Measurements from ENCODE around the gene MAMLD1.

MAMLD1 gene

DNA sequence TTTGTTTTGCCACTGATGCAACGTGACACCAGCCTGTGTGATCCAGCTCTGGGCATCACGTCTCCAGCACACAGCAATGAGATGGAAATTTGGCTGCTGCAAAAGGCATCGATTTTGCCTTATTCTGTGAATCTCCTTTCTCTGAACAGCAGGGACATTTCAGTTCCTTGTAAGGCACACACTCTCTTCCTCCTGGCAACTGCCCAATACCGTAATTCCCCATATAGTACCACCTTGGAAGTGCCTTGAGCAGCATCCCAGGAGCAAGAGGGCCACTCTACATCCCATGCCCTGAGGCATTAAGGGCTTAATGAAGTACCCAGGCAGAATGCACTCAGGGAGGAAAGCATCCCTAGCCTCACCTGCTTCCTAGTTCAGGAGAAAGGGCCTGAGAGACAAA, 10.5 kb upstream of the MAMLD1 start:
- DNase-seq (ENCODE audit: low read depth), result no peak

DNA sequence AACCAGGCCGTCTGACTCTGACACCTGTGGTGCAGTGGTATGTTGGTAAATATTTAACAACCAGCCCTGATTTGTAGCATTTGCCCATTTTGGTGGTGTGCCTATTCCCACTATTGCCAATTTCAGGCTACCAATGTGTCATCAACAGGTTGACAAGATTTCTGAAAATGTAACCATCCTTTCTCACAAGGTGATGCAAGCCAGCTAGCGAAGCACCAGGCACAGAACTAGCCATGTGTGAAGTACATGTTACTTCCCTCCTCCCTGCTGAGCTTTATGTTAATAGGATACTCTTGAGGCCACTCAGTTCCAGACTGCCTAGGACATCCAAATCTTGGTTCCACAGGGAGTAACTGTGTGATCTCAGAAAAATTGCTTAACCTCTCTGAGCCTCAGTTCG, 7.2 kb upstream of the MAMLD1 start:
- no peak for DNase-seq (ENCODE audit: low read depth)

DNA sequence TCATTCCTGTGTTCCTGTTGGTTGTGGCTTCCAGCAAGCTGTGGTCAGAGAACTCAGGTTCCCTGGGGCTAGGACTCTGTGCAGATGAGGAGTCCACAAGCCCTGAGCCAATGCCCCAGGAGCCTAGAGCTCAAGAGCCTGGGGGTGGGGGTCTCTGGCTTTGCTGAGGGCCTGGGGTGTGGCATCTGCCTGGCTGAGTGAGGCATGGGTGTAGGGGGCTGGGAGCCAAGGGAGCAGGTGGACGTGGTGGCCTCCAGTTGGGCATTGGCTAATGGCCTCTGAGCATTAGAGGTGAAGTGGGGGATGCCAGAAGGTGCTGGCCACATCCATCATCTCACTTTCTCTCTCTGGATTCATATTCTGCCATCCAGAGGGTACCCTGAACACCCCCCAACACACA, 5.3 kb upstream of the MAMLD1 start:
- no peak for DNase-seq (ENCODE audit: low read depth)

DNA sequence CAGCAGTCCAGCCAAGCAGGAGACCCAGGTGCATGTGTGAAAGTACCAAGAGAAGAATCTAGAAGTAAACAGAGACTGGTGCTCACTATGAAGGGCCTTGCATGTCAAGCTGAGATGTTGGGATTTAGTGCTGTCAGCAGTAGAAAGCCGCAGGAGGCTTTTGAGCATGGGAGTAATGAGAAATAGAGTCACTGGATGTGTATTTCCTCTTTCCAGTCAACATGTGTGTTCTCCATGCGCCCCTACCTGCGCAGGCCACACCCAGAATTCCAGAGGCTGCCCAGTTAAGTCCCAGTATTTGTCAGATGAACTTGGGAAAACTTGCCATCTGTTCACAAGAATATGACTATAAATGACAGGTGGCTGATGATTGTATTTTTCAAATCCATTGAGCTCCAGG, 4.5 kb upstream of the MAMLD1 start:
- DNase-seq (ENCODE audit: low read depth), result no peak

DNA sequence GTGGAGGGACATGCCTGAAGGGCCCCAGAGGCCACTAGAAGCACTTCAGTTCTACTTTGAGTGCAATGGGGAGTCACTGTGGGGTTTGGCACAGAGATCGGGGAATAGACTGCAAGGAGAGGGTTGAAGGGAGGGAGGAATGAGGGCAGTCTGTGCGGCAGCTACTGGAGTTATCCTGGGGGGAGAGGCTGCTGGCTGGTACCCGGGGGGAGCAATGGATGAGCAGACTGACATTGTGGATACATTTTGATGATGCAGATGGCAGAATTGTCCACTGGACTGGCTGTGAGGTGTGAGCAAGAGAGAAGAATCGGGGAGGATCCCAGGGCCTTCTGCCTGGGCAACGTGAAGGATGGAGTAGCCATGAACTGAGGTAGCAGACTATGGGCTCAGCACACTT, 2.8 kb upstream of the MAMLD1 start:
- no peak for DNase-seq (ENCODE audit: low read depth)

DNA sequence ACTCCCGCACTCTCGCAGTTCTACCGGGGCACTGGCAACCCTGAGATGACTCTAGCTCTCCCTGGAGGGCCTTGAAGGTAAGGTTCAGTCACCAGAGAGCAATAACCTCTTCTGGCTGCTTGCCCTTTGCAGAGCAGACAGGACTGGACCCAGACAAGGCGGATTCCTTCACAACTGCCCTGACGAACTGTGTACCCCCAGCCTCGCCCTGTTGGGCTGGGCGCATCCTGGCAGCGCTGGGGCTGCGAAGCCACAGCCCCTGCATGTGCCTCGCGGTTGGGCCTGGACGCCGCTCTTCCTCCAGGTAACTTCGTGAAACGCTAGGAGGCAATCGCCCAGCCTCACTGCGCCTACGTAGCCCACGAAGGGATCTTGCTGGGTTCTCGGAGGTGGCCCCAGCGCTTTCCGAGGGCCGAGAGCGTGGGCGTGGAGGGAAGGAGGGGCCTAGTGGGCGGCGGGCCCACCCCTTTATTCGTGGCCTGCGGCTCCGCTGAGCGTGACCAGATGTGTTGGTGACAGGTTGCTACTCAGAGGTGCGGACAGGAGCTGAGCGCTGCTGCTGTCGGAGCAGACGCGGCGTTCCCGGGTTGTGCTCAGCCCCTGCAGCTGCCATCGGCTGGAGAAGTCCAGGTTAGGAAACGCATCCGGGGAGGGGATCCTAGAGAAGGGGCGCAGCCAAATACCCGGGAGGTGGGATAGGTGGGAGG, 1.9 kb upstream of the MAMLD1 start:
- DNase-seq (ENCODE audit: low read depth), result no peak

DNA sequence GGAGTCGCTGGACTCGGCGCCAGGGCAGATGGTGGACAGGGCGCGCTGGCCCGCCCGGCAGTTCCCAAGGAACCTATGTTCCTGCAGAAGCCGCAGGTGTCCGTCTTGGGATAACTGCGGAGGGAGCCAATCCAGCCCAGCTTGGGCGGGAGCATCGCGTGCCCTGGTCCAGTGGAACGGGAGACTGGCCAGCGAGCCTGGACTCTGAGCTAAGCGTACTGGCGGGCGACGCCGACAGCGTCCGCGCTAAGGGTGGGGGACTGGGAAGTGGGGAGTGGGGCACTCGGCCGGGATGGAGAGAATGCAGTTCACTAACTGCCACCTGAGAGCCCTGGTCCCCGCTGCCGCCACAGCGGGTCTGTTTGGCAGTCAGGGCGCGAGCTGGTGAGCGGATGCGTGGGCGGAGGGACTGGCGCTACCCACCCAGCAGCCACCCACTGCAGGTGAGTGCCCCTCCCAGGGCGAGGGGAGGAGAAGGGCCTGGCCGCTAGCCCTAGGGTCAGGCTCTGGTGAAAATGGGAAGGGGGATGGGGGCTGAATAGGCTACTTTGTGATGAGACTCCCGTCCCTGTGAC, 1.3 kb upstream of the MAMLD1 start:
- DNase-seq (ENCODE audit: low read depth), result no peak

DNA sequence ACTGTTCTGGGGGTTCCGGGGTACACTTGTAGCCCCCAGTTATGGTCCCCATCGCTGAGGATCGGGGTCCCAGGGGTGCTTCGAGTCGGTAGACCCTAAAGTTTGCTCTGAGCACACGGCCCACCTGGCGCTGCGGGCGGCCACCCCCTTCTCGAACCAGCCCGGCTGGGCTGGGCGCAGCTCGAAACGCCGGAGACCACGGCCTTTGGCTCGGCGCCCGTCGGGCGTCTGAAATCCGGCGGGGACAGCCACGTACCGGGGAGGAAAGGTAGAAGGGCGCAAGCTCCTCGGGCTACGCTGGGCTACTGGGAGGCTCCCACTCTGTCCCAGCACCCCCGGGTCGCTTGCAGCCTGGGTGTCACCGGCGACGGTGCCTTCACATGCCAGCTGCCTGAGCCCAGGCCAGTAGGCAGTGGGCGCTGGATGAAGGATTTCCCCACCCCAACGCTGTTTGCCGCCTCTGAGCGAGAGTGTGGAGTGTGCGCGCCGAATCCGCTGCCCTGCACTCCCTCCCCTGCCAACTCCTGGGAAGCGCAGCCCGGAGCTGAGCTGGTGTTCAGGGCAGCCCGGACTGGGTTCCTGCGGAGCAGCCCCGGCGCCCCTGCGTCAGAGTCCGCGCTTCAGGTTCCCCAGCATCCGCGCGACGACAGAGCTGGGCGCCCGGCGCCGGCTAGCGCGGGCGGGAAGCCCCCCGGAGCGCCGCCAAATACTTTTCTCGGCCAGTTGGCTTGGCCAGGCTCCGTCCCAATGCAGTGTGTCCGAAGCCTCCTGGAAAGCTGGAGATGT, 637 bp downstream of the MAMLD1 start:
- DNase-seq (ENCODE audit: low read depth), result no peak

DNA sequence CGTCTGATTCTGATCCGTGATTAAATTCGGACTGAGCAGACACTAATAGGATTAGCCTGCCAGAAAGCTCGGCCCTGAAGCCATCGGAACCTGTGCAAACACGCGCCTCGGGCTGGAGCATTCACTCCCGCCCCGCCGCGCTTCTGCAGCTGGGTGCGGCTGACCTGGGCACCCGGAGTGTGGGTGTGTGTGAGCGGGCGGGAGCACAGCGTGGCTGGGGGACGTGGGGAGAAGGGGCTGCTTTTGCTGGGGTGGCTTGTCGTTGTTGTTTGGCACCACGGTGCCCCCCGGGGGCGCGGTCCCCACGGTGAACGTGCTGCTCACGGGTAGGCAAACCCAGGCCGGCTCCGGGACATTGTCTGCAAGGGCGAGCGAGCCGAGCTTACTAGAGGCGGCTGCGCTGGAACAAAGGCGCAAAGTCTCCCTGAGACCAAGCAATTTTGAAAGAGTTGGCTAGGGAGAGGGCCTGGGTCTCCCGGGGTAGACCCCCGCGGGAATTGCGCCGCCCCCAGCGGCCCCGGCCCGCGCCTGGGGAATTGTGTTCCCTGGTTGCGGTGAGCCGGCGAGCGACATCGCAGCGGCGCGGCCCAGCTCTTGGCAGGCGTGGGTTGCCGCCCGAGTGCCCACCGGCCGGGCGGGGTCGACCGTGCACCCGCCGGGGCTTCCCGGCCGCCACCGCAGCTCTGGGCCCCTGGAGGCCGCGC, 1.4 kb downstream of the MAMLD1 start:
- DNase-seq (ENCODE audit: low read depth), result no peak

DNA sequence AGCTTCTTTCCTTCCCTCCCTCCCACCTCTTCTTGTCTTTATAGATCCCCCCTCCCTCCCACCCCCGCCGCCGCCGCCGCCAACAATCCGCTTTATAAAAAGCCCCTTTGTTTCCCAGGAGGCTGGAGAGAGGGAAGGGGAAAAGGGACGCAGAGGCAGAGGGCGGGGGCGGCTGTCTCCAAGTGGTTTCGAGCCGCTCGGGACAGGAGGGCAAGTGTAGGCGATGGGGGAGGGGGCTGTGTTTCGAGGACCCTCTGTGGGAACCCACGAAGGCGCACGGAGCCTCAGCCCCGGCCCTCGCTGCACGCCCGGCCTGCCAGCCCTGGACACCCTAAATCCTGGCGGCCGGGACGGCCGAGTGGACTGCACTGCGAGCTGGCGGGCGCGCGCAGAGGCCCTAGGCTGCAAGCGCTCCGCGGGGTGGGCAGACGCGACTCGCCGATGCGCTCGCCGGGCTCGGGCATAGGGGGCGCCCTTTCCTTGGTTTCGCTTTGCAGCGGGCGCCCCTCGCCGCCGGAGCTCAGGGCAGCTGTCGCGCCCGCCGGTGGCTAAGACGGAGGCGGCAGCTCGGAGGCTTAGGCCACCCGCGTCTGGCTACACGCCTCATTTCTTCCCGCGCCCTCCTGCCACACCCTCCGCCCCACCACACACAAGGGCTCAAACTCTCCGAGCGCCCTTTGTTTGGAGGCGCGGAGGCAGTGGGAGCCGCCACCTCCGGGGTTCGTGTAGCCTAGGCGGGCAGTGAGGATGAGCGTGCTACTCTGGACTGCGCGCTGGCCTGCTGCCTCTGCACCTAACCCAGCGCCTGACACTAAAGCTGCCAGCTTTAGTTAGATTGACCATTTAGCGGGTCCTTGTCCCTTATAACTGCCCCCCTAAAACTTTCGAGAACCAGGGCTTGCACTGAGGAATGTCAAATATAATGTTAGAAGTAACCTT, 2.2 kb downstream of the MAMLD1 start:
- no peak for DNase-seq (ENCODE audit: low read depth)

DNA sequence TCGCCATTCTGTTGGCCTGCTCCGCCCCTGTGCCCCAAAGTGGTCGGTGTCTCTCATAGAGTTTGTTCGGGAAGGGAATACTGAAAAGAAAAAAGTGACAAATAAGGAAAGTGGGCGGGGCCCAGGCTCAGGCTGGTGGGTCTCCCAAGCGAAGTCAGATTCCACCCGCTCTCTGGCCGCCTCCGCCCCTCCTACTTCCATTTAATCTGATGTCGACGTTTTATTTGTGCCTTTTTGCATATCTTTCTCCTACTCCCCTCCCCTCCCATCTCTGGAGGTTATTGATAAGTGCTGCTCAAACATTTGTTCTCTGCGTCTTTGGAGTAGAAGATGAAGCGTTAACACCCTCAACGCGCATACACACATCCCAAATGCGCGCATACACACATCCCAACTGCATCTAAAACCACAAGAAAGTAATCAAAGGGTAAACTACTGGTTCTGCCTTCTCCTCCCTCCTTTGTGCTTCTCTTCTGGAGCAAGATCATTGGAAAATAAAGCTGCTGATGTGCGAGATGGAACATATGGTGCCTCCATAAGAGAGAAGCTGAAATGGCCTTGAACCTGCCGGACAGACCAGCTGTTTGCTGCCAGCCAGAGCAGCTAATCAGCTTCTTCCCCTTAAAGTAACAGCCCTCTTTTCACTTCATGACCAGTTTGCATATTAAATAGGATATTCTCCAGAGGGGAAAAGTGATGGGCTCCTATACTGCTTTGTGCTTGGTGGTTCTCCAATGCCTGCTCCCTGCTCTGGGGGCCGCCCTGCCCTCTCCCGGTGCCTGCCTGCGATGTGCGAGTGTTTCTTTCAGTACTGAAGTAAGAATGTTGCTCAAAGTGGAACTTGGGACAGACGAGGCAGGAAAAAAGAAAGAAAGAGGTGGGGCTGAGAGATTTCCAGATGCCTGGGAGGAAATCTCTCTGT, 3.1 kb downstream of the MAMLD1 start:
- DNase-seq (ENCODE audit: low read depth), result no peak

DNA sequence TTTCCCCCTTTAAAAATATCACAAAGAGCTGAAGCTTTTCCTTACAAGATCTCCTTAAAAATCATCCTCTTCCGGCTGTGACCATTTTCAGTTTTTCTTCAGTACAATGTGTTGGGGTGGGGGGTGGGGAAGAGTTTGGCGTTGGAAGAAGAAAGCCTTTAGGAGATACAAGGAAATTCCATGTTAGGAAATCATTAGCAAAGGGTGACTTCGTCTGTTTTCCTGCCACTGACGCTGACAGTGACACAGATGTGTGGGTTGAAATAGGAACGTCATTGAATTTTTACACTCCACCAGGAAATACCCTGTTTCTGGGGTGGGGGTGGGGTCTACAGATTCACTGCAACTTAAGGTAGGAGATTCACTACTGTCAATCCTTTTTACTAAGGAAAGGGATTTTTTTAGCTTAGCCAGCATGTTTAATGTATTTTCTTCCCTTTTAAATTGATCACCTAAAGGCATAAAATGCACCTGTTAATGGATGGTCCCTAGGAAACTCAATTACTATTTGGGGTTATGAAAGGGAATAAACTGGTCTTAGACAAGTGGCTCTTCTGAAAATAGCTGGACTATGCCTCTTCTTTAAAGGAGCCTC, 3.9 kb downstream of the MAMLD1 start:
- no peak for DNase-seq (ENCODE audit: low read depth)

DNA sequence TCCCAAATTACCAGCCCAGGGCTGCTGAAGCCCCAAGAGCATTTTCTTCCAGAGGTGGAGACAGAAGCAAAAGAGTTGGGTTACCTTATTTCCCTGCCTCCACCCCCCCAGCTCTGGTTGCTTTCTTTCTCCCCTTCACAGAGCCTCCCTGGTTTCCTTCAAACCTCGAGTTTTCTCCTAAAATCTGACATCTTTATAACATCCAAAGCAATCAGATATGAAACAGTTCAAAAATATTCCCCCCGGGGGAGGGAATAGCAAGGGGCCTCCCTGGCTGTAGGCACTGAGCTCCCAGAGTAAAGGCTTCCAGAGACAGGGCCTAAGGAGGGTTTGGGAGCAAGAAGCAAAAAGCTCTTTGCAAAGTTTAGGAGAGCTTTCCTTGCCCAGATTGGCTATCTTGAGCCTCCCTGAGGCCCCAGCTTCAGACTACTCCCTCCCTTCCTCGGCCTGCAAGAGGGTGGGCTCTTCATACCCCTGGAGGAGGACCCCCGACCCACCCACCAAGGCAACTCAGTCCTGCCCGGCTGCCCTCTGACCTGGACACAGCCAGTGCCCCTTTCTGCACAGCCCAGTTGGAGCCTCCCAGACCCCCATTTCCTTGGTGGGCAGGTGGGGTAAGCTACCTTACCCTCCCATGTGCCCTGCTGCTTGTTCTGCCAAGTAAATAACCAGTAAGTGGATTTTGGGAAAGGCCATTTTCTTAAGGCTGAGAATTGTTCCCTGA, 7.6 kb downstream of the MAMLD1 start:
- DNase-seq (ENCODE audit: low read depth), result no peak

DNA sequence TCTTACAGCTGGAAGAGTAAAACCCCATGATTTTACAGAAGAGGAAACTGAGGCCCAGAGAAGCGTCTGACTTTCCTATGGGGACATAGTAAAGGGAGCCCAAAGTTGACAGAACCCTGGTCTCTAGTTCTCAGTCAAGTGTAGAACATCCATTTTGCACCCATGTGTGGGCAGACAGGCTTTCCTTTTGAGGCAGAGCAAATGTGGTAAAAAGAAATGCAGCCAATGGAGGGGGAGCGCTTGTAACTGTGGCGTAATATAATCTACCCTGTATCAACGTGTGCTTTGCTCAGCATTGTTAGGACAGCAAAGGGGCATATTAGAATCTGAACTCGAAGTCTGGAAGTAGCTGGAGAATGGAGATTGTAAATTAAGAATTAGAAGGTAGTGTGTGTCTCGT, 8.8 kb downstream of the MAMLD1 start:
- no peak for DNase-seq (ENCODE audit: low read depth)

DNA sequence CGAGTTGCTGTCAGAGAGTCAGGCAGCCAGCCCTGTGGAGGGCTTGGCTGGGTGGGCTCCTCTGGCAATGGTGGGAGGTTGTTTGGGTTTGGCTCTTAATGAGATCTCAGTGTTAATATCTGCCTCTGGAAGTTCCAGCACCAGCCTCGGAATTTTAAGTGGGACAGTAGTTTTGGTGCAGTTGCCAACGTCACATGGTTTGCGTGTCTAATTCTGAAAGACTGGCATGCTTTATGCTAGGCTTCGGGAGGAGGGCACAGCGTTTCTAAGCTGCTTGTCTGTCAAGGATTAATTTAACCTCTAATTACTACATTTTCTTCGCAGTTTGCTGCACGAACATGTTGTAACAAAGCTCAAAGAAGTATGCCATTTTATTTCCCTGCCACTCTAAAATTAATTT, 9.2 kb downstream of the MAMLD1 start:
- no peak for DNase-seq (ENCODE audit: low read depth)

DNA sequence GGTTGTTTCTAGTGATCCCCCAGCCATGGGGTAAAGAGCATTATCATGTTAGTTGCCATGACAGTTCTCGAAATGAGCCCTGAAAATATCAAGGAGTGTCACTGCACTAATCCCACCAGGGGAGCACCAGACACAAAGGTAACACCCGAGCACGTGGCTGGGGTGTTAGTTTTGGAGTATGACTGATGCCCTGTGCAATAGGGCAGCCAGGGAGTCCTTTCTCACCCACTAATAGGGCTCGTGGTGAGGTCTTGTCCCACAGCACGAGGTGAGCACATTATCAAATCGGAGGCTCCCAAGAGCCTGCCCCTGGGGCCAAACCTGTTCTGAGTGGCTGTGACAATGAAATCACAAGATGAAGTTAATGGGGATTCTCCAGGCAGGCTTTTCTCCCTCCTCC, 9.6 kb downstream of the MAMLD1 start:
- DNase-seq (ENCODE audit: low read depth), result no peak

DNA sequence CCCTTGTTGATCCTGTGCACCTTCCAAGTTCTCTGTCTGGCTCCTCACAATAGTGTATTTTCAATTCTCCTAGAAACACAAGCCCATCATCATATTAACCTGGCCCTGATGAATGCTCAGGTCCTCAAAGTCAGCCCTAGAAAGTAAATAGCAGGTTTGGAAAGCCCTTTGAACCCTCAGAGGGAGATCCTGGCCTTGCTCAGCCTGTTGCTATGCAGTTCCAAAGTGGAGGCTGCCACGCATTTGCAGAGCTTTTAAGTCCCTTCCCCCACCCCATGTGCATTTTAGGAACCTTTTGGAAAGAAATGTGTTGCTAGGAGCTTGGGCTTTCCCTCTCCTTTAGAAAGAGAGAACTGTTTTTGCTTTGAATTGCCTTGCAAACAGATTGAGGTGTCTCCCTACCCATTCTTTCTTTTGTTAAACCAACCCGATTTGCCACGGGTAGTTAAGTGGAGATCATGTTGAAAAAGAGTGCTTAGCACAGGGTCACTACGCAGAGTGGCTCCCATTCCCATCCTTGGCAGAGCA, 12.2 kb downstream of the MAMLD1 start:
- DNase-seq (ENCODE audit: low read depth), result no peak

DNA sequence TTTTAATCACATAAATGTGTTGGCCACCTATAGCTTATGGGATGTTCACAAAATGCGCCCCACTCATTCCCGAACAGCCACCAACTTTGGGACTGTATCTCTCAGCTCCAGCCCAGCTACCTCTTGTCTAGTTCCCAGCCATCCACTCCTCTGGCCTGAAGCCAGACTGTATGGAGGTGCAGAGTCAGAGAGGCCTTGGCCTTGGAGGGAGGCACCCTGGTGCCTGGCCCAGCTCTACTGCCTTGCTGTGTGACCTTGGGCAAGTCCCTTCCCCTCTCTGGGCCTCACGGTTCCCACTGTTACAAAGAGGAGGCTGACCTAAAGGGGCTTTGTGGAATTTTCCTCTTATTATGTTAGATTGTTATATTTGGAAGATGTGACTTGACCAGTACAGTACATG, 13.9 kb downstream of the MAMLD1 start:
- DNase-seq (ENCODE audit: low read depth), result no peak

DNA sequence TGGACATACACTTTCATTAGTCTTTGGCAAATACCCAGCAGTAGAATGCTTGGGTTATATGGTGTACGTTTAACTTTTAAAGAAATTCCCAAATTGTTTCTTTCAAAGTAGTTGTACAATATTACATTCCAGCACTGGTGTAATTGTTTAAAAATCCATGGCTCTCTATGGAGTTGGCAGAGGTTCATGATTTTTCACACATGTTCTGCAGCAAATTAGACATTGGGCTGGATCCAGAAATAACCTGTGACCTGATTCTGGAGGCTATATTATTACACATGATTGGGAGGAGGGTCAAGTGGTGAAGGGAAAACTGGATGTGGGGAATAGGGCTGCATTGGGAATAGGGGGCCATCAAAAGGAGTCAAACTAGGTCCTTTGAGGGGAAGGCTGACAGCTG, 41.9 kb downstream of the MAMLD1 start:
- no peak for DNase-seq (ENCODE audit: low read depth)
